Subcutaneous abdominal adipose tissue (tissue), 5 donors: ENCODE measurements around the gene KDF1.

ENCODE experiments used
- H3K27ac ChIP-seq: one replicate; pipeline ENCODE4 v1.7.0; 2013; ENCODE audit warnings: low read depth, mild to moderate bottlenecking, inconsistent platforms, low read length, moderate library complexity
- H3K27me3 ChIP-seq, 5 donors: one replicate each; pipeline ENCODE4 v1.7.0; 2013; ENCODE audit warnings: low read length in 5 of 5, inconsistent platforms in 1 of 5; ENCODE audit not compliant: control insufficient read depth in 5 of 5, insufficient read depth in 4 of 5
- H3K36me3 ChIP-seq, 5 donors: one replicate each; pipeline ENCODE4 v1.7.0; 2013; ENCODE audit warnings: low read length in 5 of 5; ENCODE audit not compliant: control insufficient read depth in 5 of 5, insufficient read depth in 5 of 5
- H3K4me1 ChIP-seq, 5 donors: one replicate each; pipeline ENCODE4 v1.7.0; 2013; ENCODE audit warnings: low read length in 5 of 5, mild to moderate bottlenecking in 3 of 5, moderate library complexity in 1 of 5; ENCODE audit not compliant: control insufficient read depth in 5 of 5, insufficient read depth in 5 of 5
- H3K4me3 ChIP-seq, 5 donors: one replicate each; pipeline ENCODE4 v1.7.0; 2013; ENCODE audit warnings: low read length in 5 of 5, low read depth in 1 of 5
- H3K9ac ChIP-seq, 5 donors: one replicate each; pipeline ENCODE4 v1.7.0; 2013; ENCODE audit warnings: low read length in 5 of 5, mild to moderate bottlenecking in 4 of 5, moderate library complexity in 3 of 5
- H3K9me3 ChIP-seq, 5 donors: one replicate each; pipeline ENCODE4 v1.7.0; 2013; ENCODE audit warnings: low read length in 5 of 5; ENCODE audit not compliant: control insufficient read depth in 5 of 5
- donor health status: healthy.
- donor health status: healthy.
- donor health status: healthy.
- donor health status: healthy.
- donor health status: healthy.

The KDF1 gene

DNA sequence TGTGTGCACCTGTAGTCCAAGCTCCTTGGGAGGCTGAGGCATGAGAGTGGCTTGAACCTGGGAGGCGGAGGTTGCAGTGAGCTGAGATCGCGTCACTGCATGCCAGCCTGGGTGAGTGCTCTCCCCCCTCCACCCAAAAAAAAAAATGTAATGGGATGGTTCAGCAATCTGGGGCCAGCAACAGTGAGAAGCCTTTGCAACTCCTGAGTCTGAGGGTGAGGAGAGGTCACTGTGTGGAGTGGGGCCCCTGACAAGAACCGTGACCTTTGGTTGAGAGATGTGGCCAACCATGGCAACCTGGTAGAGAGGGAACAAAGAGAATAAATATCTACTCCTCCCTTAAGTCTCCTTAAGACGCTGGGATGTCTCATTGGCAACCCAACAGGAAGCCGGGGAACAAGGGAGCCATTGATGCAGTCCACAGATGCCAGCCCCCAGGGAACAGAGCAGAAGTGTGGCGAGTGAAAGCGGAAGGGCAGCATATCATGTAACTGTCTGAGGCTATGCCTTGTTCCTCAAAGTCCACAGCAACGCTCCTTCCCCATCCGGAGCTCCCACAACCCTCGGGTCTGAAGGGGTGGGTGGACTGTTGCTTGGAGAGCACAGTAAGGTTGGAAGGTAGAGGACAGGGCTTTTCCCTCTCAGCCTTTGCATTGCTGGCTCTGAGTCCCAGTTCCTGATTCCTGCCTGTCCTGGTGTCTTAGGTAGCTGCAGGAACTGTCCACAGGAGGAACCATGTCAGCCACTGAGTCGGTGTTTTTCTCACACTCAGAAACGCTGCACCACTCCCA lies 41.5 kb upstream of the KDF1 start:
- peak overlapping the region in 3 of 5 donors; percentile 19 to 42 (median 23) for H3K4me3 ChIP-seq
- no peak overlapping the region for H3K27ac ChIP-seq
- H3K4me1 ChIP-seq = peaks cover 2 to 44% (median 25%) of the 10 kb centered on the region in 5 donors
- no peaks in the 10 kb centered on the region for H3K36me3 ChIP-seq
- H3K9ac ChIP-seq = no peak overlapping the region
- no peaks in the 10 kb centered on the region for H3K9me3 ChIP-seq
- H3K27me3 ChIP-seq = peaks cover 0 to 2% (median under 1%) of the 10 kb centered on the region in 5 donors

- no peaks in the 10 kb centered on the region for H3K36me3 ChIP-seq
- H3K27ac ChIP-seq = no peak overlapping the region
- no peak overlapping the region for H3K9ac ChIP-seq
- H3K27me3 ChIP-seq = peaks cover 0 to 9% (median 5%) of the 10 kb centered on the region in 5 donors
- H3K9me3 ChIP-seq = no peaks in the 10 kb centered on the region
- H3K4me3 ChIP-seq = no peak overlapping the region
- peaks cover 2 to 44% (median 25%) of the 10 kb centered on the region in 5 donors for H3K4me1 ChIP-seq
Measured at GRCh38 chr1:27000817-27001460, 40.7 kb upstream of the KDF1 start.

DNA sequence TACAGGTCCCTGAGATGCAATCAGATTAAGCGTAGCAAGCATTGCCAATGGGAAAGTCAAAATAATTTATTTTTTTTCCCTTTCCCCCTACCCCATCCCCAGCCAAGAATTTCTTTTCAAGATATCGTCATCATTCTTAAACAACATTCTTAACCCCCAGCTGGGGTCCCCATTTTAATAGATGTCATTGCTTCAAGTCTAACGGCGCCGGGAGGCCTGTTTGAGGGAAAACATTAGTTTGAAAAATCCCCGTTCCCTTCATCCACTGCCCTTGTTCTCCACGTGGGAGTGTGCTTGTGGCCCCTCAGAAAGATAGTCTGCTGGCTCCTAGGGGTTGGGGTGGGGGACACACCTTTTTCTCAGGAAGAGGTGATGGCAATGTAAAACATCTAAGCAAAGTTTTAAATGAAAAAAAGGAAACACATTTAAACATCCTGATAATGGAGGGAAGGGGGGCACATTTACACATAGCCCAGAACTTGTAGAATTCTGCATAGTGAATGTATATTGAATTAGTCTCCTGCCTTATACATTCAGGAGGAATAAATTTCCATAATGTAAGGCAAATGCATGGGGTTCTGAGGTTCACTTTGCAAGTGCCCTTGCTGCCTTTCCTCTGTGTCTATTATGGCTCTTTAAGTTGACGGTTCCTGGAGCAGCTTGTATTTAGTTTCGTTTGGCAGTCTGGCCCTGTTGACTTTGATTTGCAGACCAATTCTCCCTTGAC lies 40.0 kb upstream of the KDF1 start:
- Histone ChIP-seq H3K27me3 (peaks cover under 1 to 13% (median 12%) of the 10 kb centered on the region in 5 donors), H3K36me3 (no peaks in the 10 kb centered on the region), H3K9ac (no peak overlapping the region), H3K4me3 (no peak overlapping the region), H3K27ac (no peak overlapping the region), H3K4me1 (peaks cover 2 to 45% (median 25%) of the 10 kb centered on the region in 5 donors), H3K9me3 (no peaks in the 10 kb centered on the region)

- Histone ChIP-seq H3K9me3 (no peaks in the 10 kb centered on the region), H3K27me3 (peaks cover 7 to 20% (median 19%) of the 10 kb centered on the region in 5 donors), H3K36me3 (no peaks in the 10 kb centered on the region), H3K4me1 (peaks cover 2 to 52% (median 26%) of the 10 kb centered on the region in 5 donors), H3K27ac (no peak overlapping the region), H3K4me3 (no peak overlapping the region), H3K9ac (peak overlapping the region in 1 of 5 donors; percentile 13)
Measured at GRCh38 chr1:26999440-26999987, 39.2 kb upstream of the KDF1 start.

- Histone ChIP-seq H3K4me1 (peaks cover 2 to 60% (median 29%) of the 10 kb centered on the region in 5 donors), H3K9ac (no peak overlapping the region), H3K27me3 (peaks cover 8 to 22% (median 21%) of the 10 kb centered on the region in 5 donors), H3K27ac (no peak overlapping the region), H3K9me3 (no peaks in the 10 kb centered on the region), H3K36me3 (no peaks in the 10 kb centered on the region), H3K4me3 (no peak overlapping the region)
Measured at GRCh38 chr1:26998429-26999300, 38.4 kb upstream of the KDF1 start.

DNA sequence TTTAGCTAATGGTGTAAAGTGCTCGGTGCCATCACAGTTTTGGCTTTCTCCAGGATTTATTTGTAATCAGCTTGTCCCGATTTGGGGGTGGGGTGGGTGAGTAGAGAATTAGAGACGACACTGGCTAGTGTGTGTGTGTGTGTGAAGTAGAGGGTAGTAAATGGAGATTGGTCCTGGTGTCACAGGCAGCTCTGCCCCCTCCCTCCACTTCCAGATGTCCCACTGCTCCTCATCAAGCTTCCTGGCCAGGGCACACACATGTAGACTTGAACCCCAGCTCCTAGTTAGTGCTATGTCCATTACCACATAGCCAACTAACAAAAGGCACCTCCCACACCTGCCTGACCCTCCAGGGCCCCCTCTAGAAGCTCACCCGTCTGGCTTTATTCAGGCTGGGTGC lies 36.4 kb upstream of the KDF1 start:
- no peak overlapping the region for H3K9ac ChIP-seq
- no peaks in the 10 kb centered on the region for H3K9me3 ChIP-seq
- H3K4me3 ChIP-seq = no peak overlapping the region
- peaks cover 2 to 61% (median 33%) of the 10 kb centered on the region in 5 donors for H3K4me1 ChIP-seq
- H3K27me3 ChIP-seq = peaks cover 15 to 31% (median 30%) of the 10 kb centered on the region in 5 donors
- H3K27ac ChIP-seq = no peak overlapping the region
- no peaks in the 10 kb centered on the region for H3K36me3 ChIP-seq

- no peak overlapping the region for H3K4me3 ChIP-seq
- H3K36me3 ChIP-seq = no peaks in the 10 kb centered on the region
- no peaks in the 10 kb centered on the region for H3K9me3 ChIP-seq
- H3K27ac ChIP-seq = no peak overlapping the region
- H3K27me3 ChIP-seq = peaks cover 19 to 38% (median 33%) of the 10 kb centered on the region in 5 donors
- H3K9ac ChIP-seq = no peak overlapping the region
- peaks cover 2 to 55% (median 33%) of the 10 kb centered on the region in 5 donors for H3K4me1 ChIP-seq
Measured at GRCh38 chr1:26996024-26996423, 35.8 kb upstream of the KDF1 start.

DNA sequence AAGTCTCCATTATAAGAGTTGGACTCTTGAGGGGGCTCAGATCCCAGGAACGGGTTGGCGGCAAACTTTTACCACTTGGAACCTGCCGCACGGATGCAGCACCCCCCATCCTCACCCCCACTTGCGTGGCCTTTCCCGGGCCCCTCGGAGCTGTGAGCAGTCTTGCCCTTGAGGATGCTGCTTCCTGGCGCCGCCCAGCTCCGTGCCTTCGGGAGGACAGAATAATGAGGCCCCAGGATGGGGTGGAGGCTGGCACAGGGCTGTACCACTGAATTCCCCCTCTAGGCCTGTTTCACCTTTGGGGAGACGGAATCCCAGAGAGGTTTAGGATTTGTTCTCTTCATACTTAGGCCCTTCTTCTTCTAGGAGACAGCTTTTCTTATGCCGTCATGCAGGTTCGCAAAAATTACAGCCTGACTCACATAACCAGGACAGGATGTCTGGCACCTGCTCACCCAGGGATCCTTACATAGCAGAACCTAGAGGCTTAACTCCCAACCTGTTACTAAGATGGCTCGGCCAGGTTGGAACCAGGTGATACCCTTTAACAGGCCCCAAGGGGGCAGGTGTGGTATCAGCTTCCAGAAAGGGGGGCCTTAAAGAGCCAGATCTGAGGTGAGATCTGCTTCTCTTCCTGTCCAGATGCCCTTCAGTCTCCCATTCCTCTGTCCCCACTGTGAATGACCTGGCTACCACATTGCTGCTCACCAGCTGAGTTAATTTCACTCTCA lies 34.7 kb upstream of the KDF1 start:
- Histone ChIP-seq H3K4me1 (peaks cover 2 to 46% (median 31%) of the 10 kb centered on the region in 5 donors), H3K4me3 (peak overlapping the region in 3 of 5 donors; percentile 43 to 59 (median 43)), H3K9ac (peak overlapping the region in 1 of 5 donors; percentile 35), H3K36me3 (no peaks in the 10 kb centered on the region), H3K9me3 (no peaks in the 10 kb centered on the region), H3K27me3 (peaks cover 21 to 39% (median 33%) of the 10 kb centered on the region in 5 donors), H3K27ac (no peak overlapping the region)
